GM13976 (cell line): ENCODE data around the gene HOXD4.

Source experiments
- DNase-seq: peaks from one replicate; pipeline ENCODE4 v3.0.0; 2012; ENCODE audit warnings: low spot score
- in situ Hi-C: fragments of 300-500 bp; cut with MboI; formaldehyde crosslinking; loops from one replicate; pipeline ENCODE4 v1.12.0; 2022; ENCODE audit warnings: low sequenced_read_pairs, mixed read lengths, inconsistent platforms; ENCODE audit not compliant: unreplicated experiment
- TF ChIP-seq, protein P1 (sequence below): IDR thresholded peaks from 2 replicates; pipeline ENCODE4 v1.5.1; 2012; ENCODE audit warnings: borderline replicate concordance, mild to moderate bottlenecking; ENCODE audit not compliant: insufficient read depth; ENCODE audit errors: extremely low read depth, missing control alignments, control extremely low read depth

The HOXD4 gene

DNA sequence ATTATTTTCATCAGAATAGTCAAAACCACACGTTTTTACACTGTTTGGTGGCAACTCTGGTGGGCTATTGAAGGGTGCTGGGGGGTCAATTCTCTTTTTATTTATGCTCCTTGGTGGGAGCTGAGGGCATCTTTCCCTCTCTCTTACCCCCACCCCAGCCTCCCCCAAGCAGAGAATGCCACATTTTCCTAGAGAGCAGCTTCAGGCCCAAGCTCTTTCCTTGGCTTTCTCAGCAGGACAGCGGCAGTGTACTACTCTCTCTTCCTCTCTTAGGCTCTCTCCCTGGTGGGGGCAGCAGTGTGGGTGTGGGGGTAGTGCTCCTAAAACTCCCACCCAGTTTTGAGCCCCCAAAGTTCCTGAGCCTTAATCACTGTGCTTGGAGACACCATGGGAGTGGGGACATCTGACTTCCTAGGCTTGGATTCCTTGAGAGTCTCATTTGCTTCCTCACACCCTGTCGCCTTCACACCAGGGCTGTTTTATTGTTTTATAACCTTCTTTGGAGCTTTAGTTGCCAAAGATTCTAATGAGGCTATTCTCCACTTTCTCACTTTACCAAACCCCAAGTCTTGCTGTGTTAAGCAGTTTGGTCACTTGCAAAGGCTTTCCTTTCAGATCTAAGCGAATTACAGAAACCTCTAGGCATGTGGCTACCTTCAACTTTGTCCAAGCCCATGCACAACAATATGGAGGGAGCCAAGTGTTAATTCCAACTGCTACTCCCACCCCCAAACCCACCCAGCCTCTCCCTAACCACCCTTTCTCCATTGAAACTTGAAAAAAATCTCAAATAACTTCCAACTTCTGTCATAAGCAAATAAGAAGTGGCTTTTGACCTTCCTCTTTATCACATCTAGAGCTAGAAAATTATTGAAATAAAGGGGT is 6.0 kb upstream of the HOXD4 start:
- TF ChIP-seq, protein P1, sequence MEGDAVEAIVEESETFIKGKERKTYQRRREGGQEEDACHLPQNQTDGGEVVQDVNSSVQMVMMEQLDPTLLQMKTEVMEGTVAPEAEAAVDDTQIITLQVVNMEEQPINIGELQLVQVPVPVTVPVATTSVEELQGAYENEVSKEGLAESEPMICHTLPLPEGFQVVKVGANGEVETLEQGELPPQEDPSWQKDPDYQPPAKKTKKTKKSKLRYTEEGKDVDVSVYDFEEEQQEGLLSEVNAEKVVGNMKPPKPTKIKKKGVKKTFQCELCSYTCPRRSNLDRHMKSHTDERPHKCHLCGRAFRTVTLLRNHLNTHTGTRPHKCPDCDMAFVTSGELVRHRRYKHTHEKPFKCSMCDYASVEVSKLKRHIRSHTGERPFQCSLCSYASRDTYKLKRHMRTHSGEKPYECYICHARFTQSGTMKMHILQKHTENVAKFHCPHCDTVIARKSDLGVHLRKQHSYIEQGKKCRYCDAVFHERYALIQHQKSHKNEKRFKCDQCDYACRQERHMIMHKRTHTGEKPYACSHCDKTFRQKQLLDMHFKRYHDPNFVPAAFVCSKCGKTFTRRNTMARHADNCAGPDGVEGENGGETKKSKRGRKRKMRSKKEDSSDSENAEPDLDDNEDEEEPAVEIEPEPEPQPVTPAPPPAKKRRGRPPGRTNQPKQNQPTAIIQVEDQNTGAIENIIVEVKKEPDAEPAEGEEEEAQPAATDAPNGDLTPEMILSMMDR: no peak
- in situ Hi-C loops: loop anchor here (10.0 to 25.0 kb wide), 4 partner anchors 309 to 667 kb away; no protein-coding TSS in a partner anchor
- no peak for DNase-seq

DNA sequence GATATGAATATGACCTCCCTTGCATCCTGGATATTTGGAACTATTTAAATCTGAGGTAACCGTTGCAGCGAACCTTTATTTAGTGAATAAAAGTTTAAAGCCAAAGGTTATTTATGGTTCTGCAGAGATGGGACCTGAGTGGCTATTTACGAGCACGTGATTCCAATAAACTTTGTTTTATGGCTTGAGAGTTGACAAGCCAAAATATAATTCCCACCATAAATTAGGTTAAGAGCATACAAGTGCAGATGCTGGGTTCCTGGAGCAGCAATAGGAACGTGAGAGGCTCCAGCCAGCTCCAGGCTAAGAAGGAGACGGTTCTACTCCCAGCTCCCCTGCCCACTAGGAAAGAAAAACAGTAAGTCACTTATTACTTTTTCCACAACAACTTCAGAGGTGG is 5.2 kb upstream of the HOXD4 start:
- in situ Hi-C loops: loop anchor here (10.0 to 25.0 kb wide), 4 partner anchors 309 to 666 kb away; no protein-coding TSS in a partner anchor
- TF ChIP-seq, protein P1: no peak
- no peak for DNase-seq

DNA sequence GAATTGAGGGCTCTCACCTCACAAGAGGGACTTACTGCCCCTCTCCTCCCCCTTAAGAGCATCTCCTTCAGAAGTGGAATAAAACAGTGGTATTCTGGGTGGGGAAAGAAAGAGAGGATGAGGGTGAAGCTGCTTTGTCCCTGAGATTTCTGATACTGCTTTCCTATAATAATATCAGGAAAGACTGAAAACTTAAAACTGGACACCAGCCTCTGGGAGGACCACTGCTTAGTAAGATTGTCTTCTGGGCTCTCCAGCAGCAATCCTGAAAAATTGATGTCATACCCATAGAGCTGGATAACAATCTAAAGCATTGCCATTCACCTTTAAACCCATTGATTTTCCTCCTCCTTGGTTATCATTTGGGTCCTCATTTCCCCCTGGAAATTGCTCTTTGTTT is 4.7 kb upstream of the HOXD4 start:
- in situ Hi-C loops: loop anchor here (10.0 to 25.0 kb wide), 4 partner anchors 308 to 666 kb away; no protein-coding TSS in a partner anchor

DNA sequence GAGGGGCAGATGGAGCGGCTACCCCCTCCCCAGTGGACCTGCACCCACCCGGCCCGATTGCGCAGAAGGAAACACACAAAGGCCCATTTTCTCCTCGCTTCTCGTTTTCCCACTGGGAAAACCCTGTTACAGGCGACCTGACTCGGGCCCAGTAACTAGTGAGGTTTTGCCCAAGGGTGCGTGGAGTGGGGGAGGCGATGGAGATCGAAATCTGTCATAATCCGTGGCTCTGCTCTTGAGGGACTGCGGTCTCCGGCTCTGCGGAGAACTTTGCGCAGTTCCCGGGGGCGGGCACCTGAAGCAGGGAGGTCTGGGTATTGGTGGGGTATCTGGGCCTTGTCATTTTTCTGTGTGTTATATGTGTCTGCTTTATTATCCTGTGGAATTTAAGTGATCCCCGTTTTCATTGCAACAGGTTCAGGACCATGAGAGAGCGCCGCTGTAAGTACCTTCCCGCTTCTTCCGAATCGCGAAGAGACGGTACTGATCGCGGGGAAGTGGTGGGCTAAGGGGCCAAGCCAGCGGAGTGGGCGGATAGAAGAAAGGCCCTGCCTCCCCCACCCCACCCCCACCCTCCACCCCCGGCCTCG is 4.0 kb upstream of the HOXD4 start:
- in situ Hi-C loops: loop anchor here (10.0 to 25.0 kb wide), 4 partner anchors 307 to 665 kb away; no protein-coding TSS in a partner anchor
- TF ChIP-seq, protein P1: no peak
- no peak for DNase-seq

More for the DNA sequence above, 4.7 kb upstream of the HOXD4 start:
- no peak for DNase-seq
- TF ChIP-seq, protein P1: no peak

DNA sequence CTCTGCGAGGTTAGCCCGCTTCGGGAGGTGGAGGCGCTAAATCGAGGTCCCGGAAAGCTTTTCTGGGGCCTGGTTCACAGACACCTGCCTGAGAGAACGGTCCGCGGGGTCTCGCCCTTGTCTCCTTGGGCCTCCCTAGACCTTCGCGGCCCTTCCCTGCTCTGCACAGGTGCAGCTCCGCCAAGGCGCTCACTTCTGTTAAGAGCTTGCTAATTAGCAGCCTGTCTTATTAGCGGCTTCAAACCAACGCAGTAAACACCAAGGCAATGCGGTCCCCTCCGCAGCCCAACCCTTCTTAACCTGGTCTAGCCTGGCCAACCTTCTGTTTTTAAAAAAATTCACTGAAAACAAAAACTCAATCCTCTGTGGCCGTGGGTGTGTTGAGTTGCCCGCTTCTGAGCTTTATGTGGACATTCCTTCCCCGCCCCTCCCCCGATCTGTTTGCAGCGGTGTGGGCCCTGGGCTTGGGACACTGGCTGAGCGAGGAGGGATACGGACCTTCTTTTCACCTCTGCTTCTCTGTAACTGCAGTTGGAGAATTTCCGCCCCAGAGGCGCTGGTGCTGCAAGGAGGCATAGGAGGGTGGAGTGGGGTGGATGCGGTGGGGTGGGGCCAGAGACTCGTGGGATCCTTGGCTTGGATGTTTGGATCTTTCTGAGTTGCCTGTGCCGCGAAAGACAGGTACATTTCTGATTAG is 3.4 kb upstream of the HOXD4 start:
- DNase-seq: no peak
- TF ChIP-seq, protein P1: no peak
- in situ Hi-C loops: loop anchor here (10.0 to 25.0 kb wide), 4 partner anchors 307 to 664 kb away; no protein-coding TSS in a partner anchor
